K562 (cell line): ENCODE data around the gene WDR70. TPM values are rescaled to one million over a fixed set of nuclear protein-coding genes. Genes with fewer than 3 reads are reported as not detected.

Source experiments
- ATAC-seq: fragments of 200-7000 bp; cut with Tn5 transposase; 3 replicates; pipeline ENCODE4 v1.9.1; 2020; ENCODE audit warnings: moderate library complexity
- BruUV-seq: library from RNA; stranded (reverse); fragments of 400-500 nt; replicated peaks from 2 replicates; lab custom pipeline; 2021; lab: Mats Ljungman, UMichigan
- CTCF ChIA-PET: fragments of 300-600 bp; formaldehyde crosslinking; extraction: SDS; loops from one replicate; lab custom pipeline; 2021; ENCODE audit warnings: low intra/inter-chr PET ratio; lab: Yijun Ruan, JAX
- POLR2A ChIA-PET: fragments of 300-600, 350-650 bp; sonication (Branson Sonifier 250); formaldehyde crosslinking; extraction: SDS; loops from one replicate; lab custom pipeline; 2021; ENCODE audit warnings: antibody characterized with exemption, inconsistent platforms; lab: Yijun Ruan, JAX
- DNase-seq, 4 experiments: peaks; one replicate each; pipeline versions ENCODE4 v3.0.0 to v3.0.0-alpha.2; 2011 to 2018; ENCODE audit warnings: low spot score in 3 of 4, mixed read lengths in 3 of 4; ENCODE audit errors: extremely low read depth in 1 of 4
- FAIRE-seq: peaks from 2 replicates; lab custom pipeline; 2011; peaks lifted over from hg19 to GRCh38; lab: Jason Lieb, UNC
- H2AFZ ChIP-seq: 2 replicates; pipeline ENCODE4 v1.6.0; 2011; ENCODE audit warnings: low read depth, low read length, control low read depth, inconsistent platforms
- H3K27ac ChIP-seq: fragments of 200-600 bp; 3 replicates; pipeline ENCODE4 v1.8.0; 2011; ENCODE audit warnings: low read depth, mild to moderate bottlenecking, control low read depth, inconsistent platforms, low read length, moderate library complexity, mixed read lengths; ENCODE audit errors: extremely low read depth
- H3K27me3 ChIP-seq, 2 experiments: fragments of 300-600 bp in 1 of 2; 2 replicates in 1 of 2; 3 replicates in 1 of 2; pipeline versions ENCODE4 v1.6.0 to v1.8.0; 2011; ENCODE audit warnings: inconsistent platforms in 2 of 2, low read length in 2 of 2, mild to moderate bottlenecking in 1 of 2, mixed read lengths in 1 of 2, moderate library complexity in 1 of 2; ENCODE audit not compliant: control insufficient read depth in 2 of 2, insufficient read depth in 2 of 2
- H3K36me3 ChIP-seq: fragments of 300-600 bp; 3 replicates; pipeline ENCODE4 v1.8.0; 2011; ENCODE audit warnings: mild to moderate bottlenecking, low read length, inconsistent platforms; ENCODE audit not compliant: control insufficient read depth, insufficient read depth
- H3K4me1 ChIP-seq, 2 experiments: fragments of 200-600 bp in 1 of 2; replicated peaks in 1 of 2; 2 replicates in 1 of 2; 3 replicates in 1 of 2; pipeline versions ENCODE4 v1.5.1 to v1.8.0; 2011; ENCODE audit warnings: inconsistent platforms in 2 of 2, low read length in 2 of 2, mild to moderate bottlenecking in 1 of 2, mixed read lengths in 1 of 2, moderate library complexity in 1 of 2; ENCODE audit not compliant: control insufficient read depth in 2 of 2, insufficient read depth in 2 of 2
- H3K4me2 ChIP-seq: 2 replicates; pipeline ENCODE4 v1.6.1; 2011; ENCODE audit warnings: low read length, control low read depth, inconsistent platforms, mixed read lengths; ENCODE audit not compliant: insufficient read depth
- H3K4me3 ChIP-seq: fragments of 200-600 bp; sonication (generic), shearing (Covaris generic); 2 replicates; pipeline ENCODE4 v1.5.1; 2016; ENCODE audit warnings: control low read depth, inconsistent platforms
- H3K79me2 ChIP-seq: fragments of 200-600 bp; 3 replicates; pipeline ENCODE4 v1.8.0; 2011; ENCODE audit warnings: low read length, inconsistent platforms; ENCODE audit not compliant: control insufficient read depth, insufficient read depth
- H3K9ac ChIP-seq, 2 experiments: 2 replicates each; pipeline versions ENCODE4 v1.6.0 to v1.6.1; 2011; ENCODE audit warnings: low read depth in 2 of 2, low read length in 2 of 2, control low read depth in 1 of 2, inconsistent platforms in 1 of 2, mild to moderate bottlenecking in 1 of 2, mixed read lengths in 1 of 2; ENCODE audit not compliant: insufficient read depth in 1 of 2
- H3K9me1 ChIP-seq: one replicate; pipeline ENCODE4 v1.6.0; 2011; ENCODE audit warnings: inconsistent platforms, mild to moderate bottlenecking, low read length, moderate library complexity; ENCODE audit not compliant: control insufficient read depth, insufficient read depth
- H3K9me3 ChIP-seq: replicated peaks from 2 replicates; pipeline ENCODE4 v1.5.1; 2011; ENCODE audit warnings: low read depth, low read length, inconsistent platforms; ENCODE audit not compliant: control insufficient read depth, insufficient read depth
- H4K20me1 ChIP-seq: replicated peaks from 2 replicates; pipeline ENCODE4 v1.6.1; 2011; ENCODE audit warnings: low read length, inconsistent platforms, mixed read lengths; ENCODE audit not compliant: control insufficient read depth, insufficient read depth
- CREB3L1 ChIP-seq: fragments of 450-650 bp; IDR thresholded peaks from 2 replicates; pipeline ENCODE4 v1.6.1; 2014; ENCODE audit warnings: low read depth, mild to moderate bottlenecking, moderate library complexity, borderline replicate concordance
- GABPB1 ChIP-seq: sonication (generic); formaldehyde crosslinking; IDR thresholded peaks from 2 replicates; pipeline ENCODE4 v1.8.0; 2022; ENCODE audit warnings: mild to moderate bottlenecking, missing genetic modification reagents
- GTF3C2 ChIP-seq: IDR thresholded peaks from 3 replicates; pipeline ENCODE4 v1.6.1; 2011; ENCODE audit warnings: borderline replicate concordance, mild to moderate bottlenecking, moderate library complexity; ENCODE audit not compliant: insufficient read length; ENCODE audit errors: extremely low read depth
- KLF10 ChIP-seq: fragments of 250-450 bp; sonication (Bioruptor Pico); IDR thresholded peaks from 2 replicates; pipeline ENCODE4 v1.6.1; 2021; ENCODE audit warnings: matching md5 sums
- ZNF282 ChIP-seq: sonication (generic); formaldehyde crosslinking; IDR thresholded peaks from 2 replicates; pipeline ENCODE4 v1.8.1; 2023; ENCODE audit warnings: missing genetic modification reagents
- ZNF449 ChIP-seq: fragments of 250-450 bp; sonication (Bioruptor Pico); IDR thresholded peaks from 2 replicates; pipeline ENCODE4 v1.8.0; 2022; ENCODE audit warnings: moderate library complexity, mild to moderate bottlenecking, inconsistent platforms
- ZNF551 ChIP-seq: fragments of 250-450 bp; sonication (Bioruptor Pico); IDR thresholded peaks from 2 replicates; pipeline ENCODE4 v1.5.0; 2021; ENCODE audit warnings: mild to moderate bottlenecking, moderate library complexity
- WGBS: fragments of 100-300 bp; shearing (Covaris generic); methylation state at CpG from one replicate; pipeline ENCODE4 v1.1.6; 2016; ENCODE audit warnings: low coverage, mixed read lengths; ENCODE audit not compliant: insufficient coverage; ENCODE audit errors: missing lambda C conversion rate; 5-methylcytosine and 5-hydroxymethylcytosine counted together
- in situ Hi-C: fragments of 300-500 bp; cut with MboI; formaldehyde crosslinking; loops from 4 replicates; pipeline ENCODE4 v1.15.0; 2018; ENCODE audit warnings: inconsistent platforms, mixed read lengths
- intact Hi-C: fragments of 100-400 bp; cut with micrococcal nuclease; formaldehyde crosslinking; loops from 2 replicates; pipeline ENCODE4 v1.14.2; 2022
- polyA plus RNA-seq, 8 experiments: library from polyadenylated mRNA; depleted of rRNA in 4 of 8; stranded (reverse) in 5 of 8; unstranded in 3 of 8; fragments of >200 nt; fragmentation: Nextera tagmentation in 2 of 8; fragmentation: Illumina TruSeq in 1 of 8; extraction: Ambion mirVana in 2 of 8; extraction: Trizol in 1 of 8; gene quantifications; 2 replicates each; pipeline versions ENCODE4 v1.2.1 to v1.2.3, GENCODE V29; 2011 to 2014; ENCODE audit warnings: inconsistent platforms in 1 of 8, missing spikeins in 1 of 8
- total RNA-seq, 7 experiments: library from RNA; depleted of rRNA in 6 of 7; stranded (reverse); fragments of >200 nt in 6 of 7; fragmentation: Illumina TruSeq in 2 of 7; extraction: Trizol in 2 of 7; gene quantifications; 2 replicates each; pipeline versions ENCODE4 v1.2.1 to v1.2.3, GENCODE V29; 2011 to 2021; ENCODE audit warnings: low replicate concordance in 1 of 7
- TF ChIP-seq, protein P1 (sequence below): sonication (generic); formaldehyde crosslinking; IDR thresholded peaks from 2 replicates; pipeline ENCODE4 v1.8.0; 2022; ENCODE audit warnings: mild to moderate bottlenecking, low read depth, missing genetic modification reagents

Gene WDR70
- total and polyA plus RNA-seq, 9 of the 15 experiments (the other 6 are each of a cell fraction or from before 2014, with no cell fraction given): 16.8 to 46.6 (median 38.8) TPM

- H3K4me3 ChIP-seq: no peak overlapping the region
- peaks cover 4% of the 10 kb centered on the region; the same call in 1 of the 3 replicates for H3K36me3 ChIP-seq
- DNase-seq: no peak
- BruUV-seq: no TSS peak
- ChIA-PET POLR2A (no interaction called here), CTCF (interaction anchor here (0.7 kb wide), 1 partner anchor 8 kb away, joined by 4 read pairs; no protein-coding TSS in a partner anchor)
- H2AFZ ChIP-seq: no peak overlapping the region
- FAIRE-seq: no peak
- no peak overlapping the region for H3K4me2 ChIP-seq
- no peaks in the 10 kb centered on the region for H3K9me3 ChIP-seq
- no peaks in the 10 kb centered on the region for H3K79me2 ChIP-seq
- no peaks in the 10 kb centered on the region for H4K20me1 ChIP-seq
- H3K9me1 ChIP-seq: no peaks in the 10 kb centered on the region
- no peak for TF ChIP-seq GTF3C2
- TF ChIP-seq CREB3L1: no peak
- TF ChIP-seq KLF10 (CRISPR knock-in tag): no peak
- TF ChIP-seq ZNF449 (CRISPR knock-in tag): no peak
- TF ChIP-seq, protein P1, sequence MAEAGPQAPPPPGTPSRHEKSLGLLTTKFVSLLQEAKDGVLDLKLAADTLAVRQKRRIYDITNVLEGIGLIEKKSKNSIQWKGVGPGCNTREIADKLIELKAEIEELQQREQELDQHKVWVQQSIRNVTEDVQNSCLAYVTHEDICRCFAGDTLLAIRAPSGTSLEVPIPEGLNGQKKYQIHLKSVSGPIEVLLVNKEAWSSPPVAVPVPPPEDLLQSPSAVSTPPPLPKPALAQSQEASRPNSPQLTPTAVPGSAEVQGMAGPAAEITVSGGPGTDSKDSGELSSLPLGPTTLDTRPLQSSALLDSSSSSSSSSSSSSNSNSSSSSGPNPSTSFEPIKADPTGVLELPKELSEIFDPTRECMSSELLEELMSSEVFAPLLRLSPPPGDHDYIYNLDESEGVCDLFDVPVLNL (CRISPR knock-in tag): no peak
- TF ChIP-seq ZNF282 (CRISPR knock-in tag): no peak
- no peak for TF ChIP-seq ZNF551 (CRISPR knock-in tag)
- no peak for TF ChIP-seq GABPB1 (CRISPR knock-in tag)
- no peak for ATAC-seq
- no peak overlapping the region for H3K9ac ChIP-seq
- no peaks in the 10 kb centered on the region for H3K4me1 ChIP-seq
- no peak overlapping the region for H3K27ac ChIP-seq
- in situ Hi-C loops: no loop called here
- intact Hi-C loops: no loop called here
- WGBS: 94% methylated on average over 6 of the region's 6 CpGs
- H3K27me3 ChIP-seq: no peaks in the 10 kb centered on the region
Measured at GRCh38 chr5:37533851-37534250, 154.7 kb downstream of the WDR70 start.
